Measurements from ENCODE around the gene CEP250.

The CEP250 gene

DNA sequence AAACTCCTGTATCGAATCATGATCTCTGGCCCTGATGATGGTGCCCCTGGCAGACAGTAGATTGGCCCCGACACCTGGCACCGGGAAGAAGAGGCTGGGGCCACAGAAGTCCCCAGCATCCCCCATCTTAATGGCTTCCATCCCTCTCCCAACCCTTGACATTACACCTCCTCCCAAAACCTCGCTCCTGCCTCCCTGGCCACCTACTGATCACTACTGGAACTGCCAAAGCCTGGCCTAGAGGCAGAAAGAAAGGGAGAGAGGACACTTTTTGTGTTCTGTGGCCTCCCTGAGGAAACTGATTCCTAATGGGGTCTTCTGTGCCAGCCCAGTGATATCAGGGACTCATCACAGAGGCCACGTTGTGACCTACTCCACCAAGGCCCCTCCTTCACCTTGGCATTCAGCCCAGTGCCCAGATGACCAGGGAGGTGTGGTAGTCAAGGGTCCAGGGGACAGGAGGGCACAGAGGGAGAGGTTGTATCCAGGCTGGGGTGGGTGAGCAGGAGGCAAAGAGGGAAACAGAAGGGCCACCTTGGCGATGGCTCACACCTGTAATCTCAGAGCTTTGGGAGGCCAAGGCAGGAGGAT is 68.0 kb downstream of the CEP250 start:
- H3K4me3 ChIP-seq (ENCODE audit: low read depth, low read length): no peak overlapping the region
- TF ChIP-seq, protein P1, sequence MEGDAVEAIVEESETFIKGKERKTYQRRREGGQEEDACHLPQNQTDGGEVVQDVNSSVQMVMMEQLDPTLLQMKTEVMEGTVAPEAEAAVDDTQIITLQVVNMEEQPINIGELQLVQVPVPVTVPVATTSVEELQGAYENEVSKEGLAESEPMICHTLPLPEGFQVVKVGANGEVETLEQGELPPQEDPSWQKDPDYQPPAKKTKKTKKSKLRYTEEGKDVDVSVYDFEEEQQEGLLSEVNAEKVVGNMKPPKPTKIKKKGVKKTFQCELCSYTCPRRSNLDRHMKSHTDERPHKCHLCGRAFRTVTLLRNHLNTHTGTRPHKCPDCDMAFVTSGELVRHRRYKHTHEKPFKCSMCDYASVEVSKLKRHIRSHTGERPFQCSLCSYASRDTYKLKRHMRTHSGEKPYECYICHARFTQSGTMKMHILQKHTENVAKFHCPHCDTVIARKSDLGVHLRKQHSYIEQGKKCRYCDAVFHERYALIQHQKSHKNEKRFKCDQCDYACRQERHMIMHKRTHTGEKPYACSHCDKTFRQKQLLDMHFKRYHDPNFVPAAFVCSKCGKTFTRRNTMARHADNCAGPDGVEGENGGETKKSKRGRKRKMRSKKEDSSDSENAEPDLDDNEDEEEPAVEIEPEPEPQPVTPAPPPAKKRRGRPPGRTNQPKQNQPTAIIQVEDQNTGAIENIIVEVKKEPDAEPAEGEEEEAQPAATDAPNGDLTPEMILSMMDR (IDR thresholded peaks at IDR 0.05; ENCODE audit: low read depth, low read length, missing control alignments): peak; percentile 80
- H3K27ac ChIP-seq: no peak overlapping the region
- no peaks in the 10 kb centered on the region for H3K27me3 ChIP-seq (replicated peaks)
- H3K36me3 ChIP-seq (replicated peaks): no peaks in the 10 kb centered on the region
- no peak for DNase-seq
- in situ Hi-C loops (cut with HindIII; ENCODE audit: low pct_ligation_motif_present, low sequenced_read_pairs): no loop called here

DNA sequence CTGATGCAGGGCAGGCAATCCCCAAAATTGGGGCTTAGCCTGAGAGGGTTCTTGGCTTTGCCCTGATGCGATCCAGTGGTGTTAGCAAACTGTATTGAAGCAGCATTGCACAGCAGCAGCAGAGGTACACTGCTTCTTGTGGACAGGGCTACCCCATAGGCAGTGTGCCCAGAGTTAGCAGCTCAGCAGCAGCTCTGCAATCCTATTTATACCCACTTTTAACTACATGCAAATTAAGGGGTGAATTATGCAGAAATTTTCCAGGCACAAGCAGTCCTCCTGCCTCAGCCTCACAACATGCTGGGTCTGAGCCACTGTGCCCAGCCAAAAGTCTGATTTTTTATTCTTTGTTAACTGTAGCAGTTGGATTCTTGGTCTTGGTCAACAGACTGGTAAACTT is 70.2 kb downstream of the CEP250 start:
- H3K36me3 ChIP-seq (replicated peaks): no peaks in the 10 kb centered on the region
- in situ Hi-C loops (cut with HindIII; ENCODE audit: low pct_ligation_motif_present, low sequenced_read_pairs): no loop called here
- no peak for DNase-seq
- no peak overlapping the region for H3K4me3 ChIP-seq (ENCODE audit: low read depth, low read length)
- H3K27ac ChIP-seq: no peak overlapping the region
- TF ChIP-seq, protein P1 (IDR thresholded peaks at IDR 0.05; ENCODE audit: low read depth, low read length, missing control alignments): no peak
- no peaks in the 10 kb centered on the region for H3K27me3 ChIP-seq (replicated peaks)

DNA sequence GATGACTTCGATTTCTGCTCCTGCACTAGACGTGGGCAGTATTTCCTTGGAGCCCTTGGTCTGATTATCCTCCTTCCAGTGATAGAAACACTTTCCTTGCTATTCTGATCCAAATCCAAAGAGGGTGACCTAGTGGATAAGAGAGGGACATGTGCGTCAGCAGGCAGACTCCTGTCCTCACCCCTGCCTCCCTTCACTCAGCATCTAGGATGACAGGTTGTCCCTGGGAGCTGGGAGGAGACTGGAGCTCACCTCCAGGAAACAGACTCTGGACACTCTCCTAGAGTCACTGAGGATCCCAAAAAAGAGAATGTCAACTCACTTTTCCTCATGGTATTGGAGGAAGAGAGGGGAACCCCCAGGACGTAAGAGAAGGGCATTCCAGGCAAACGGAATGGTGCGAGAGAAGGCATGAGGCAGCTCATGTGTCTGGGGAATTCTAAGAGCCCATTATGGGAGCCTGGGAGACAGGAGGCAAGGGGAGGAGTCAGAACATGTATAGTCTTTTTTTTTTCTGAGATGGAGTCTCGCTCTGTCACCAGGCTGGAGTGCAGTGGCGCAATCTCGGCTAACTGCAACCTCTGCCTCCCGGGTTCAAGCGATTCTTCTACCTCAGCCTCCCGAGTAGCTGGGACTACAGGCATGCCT is 71.8 kb downstream of the CEP250 start:
- H3K27me3 ChIP-seq (replicated peaks): no peaks in the 10 kb centered on the region
- DNase-seq: no peak
- TF ChIP-seq, protein P1 (IDR thresholded peaks at IDR 0.05; ENCODE audit: low read depth, low read length, missing control alignments): no peak
- in situ Hi-C loops (cut with HindIII; ENCODE audit: low pct_ligation_motif_present, low sequenced_read_pairs): no loop called here
- H3K36me3 ChIP-seq (replicated peaks): no peaks in the 10 kb centered on the region
- H3K4me3 ChIP-seq (ENCODE audit: low read depth, low read length): no peak overlapping the region
- H3K27ac ChIP-seq: no peak overlapping the region

DNA sequence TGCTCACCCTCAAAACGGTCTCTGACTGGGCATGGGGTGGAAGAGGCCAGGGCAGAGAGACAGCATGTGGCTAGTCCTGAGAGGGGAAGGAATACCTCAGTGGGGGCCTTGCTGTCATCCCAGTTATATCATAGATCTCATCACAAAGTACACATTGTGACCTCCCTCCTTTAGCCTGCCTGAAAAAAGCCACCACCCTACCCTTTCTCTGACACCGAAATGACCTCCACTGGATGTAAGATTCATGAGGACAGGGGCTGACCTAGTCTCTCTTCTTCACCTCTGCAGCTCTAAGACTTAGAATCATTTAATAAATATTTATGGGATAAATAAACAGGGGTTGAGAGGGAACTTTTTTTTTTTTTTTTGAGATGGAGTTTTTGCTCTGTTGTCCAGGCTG is 74.2 kb downstream of the CEP250 start, which contains the start of gene C20orf173:
Gene C20orf173 (minus strand): TSS at position 101 of the 400 bp plus-strand sequence. CDS start 279 bp downstream, outside the sequence.
- no peaks in the 10 kb centered on the region for H3K36me3 ChIP-seq (replicated peaks)
- no peak for DNase-seq
- in situ Hi-C loops (cut with HindIII; ENCODE audit: low pct_ligation_motif_present, low sequenced_read_pairs): no loop called here
- H3K27ac ChIP-seq: no peak within 1 kb of the TSS
- no peaks in the 10 kb centered on the region for H3K27me3 ChIP-seq (replicated peaks)
- TF ChIP-seq, protein P1 (IDR thresholded peaks at IDR 0.05; ENCODE audit: low read depth, low read length, missing control alignments): no peak
- H3K4me3 ChIP-seq (ENCODE audit: low read depth, low read length): no peak within 1 kb of the TSS

DNA sequence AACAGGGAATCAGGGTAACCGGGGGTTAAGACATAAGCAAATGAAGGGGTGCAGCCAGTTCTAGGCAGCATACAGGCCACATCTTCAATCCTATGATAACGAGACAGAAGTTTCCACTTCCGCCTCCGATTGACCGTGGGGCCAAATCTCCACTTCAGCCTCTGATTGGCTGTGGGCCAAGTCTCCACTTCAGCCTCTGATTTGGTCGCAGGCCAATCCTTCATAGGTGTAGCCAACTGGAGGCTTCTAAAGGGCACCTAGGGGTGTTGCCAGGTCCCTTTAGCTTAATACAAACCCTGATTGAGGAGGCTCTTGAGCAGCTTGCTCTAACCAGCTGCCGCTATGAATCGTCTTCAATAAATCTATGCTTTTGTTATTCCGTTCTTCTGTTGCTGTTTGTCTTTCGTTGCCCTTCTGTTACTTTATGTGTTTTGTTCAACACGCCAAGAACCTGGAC is 84.4 kb downstream of the CEP250 start:
- in situ Hi-C loops (cut with HindIII; ENCODE audit: low pct_ligation_motif_present, low sequenced_read_pairs): no loop called here
- TF ChIP-seq, protein P1 (IDR thresholded peaks at IDR 0.05; ENCODE audit: low read depth, low read length, missing control alignments): no peak

More for the DNA sequence above, 84.4 kb downstream of the CEP250 start:
- no peak for DNase-seq
- H3K4me3 ChIP-seq (ENCODE audit: low read depth, low read length): no peak overlapping the region
- H3K27ac ChIP-seq: no peak overlapping the region
- peaks cover 6% of the 10 kb centered on the region for H3K36me3 ChIP-seq (replicated peaks)
- H3K27me3 ChIP-seq (replicated peaks): no peaks in the 10 kb centered on the region
